ENCODE results near the gene OR12D2. TPM values are rescaled to one million over a fixed set of nuclear protein-coding genes. Genes with fewer than 3 reads are reported as not detected.
"Not testable (repeated sequence)": the region's sequence is repeated elsewhere in the genome, so short reads cannot be mapped to it uniquely, and the experiment has no call there.

OR12D2 gene
- total and polyA plus RNA-seq, 2 of the 13 experiments (the other 11 are each of a cell fraction or from before 2014, with no cell fraction given) = 0.26 TPM; not detected in 1

- TF ChIP-seq HOMEZ (CRISPR knock-in tag; IDR thresholded peaks at IDR 0.05; ENCODE audit: low read depth) (no peak), PRMT3 (CRISPR knock-in tag; IDR thresholded peaks at IDR 0.05; ENCODE audit: borderline replicate concordance, low read depth) (no peak), ZNF691 (CRISPR knock-in tag; IDR thresholded peaks at IDR 0.05; ENCODE audit: borderline replicate concordance, low read depth) (no peak), ZNF816 (CRISPR knock-in tag; IDR thresholded peaks at IDR 0.05; ENCODE audit: borderline replicate concordance) (no peak)
Measured at GRCh38 chr6:29395331-29395730, at the start of gene OR12D2 (continued).

- H3K9ac ChIP-seq (ENCODE audit: insufficient read depth, low read depth, low read length); BruUV-seq (replicated peaks); H3K4me3 ChIP-seq (replicated peaks in 1 of 3; ENCODE audit: insufficient read depth in 1 of 3, low read depth in 2 of 3, low read length in 3 of 3); H3K79me2 ChIP-seq (ENCODE audit: insufficient read depth, low read length); H3K9me3 ChIP-seq (ENCODE audit: low read length); H3K27me3 ChIP-seq (ENCODE audit: control insufficient read depth in 1 of 2, insufficient read depth in 2 of 2, low read length in 2 of 2); FAIRE-seq; ATAC-seq; H3K4me2 ChIP-seq (ENCODE audit: low read depth, low read length); in situ Hi-C loops (cut with HindIII; ENCODE audit: extremely low pct_ligation_motif_present, low pct_unique_long_range_greater_than_20kb); H3K4me1 ChIP-seq (ENCODE audit: insufficient read depth, low read length); intact Hi-C loops (cut with micrococcal nuclease; ENCODE audit: unreplicated experiment); H3K27ac ChIP-seq (ENCODE audit: extremely low read length, insufficient read depth, low read length); CTCF ChIA-PET (ENCODE audit: low intra/inter-chr PET ratio, low total read pairs); H2AFZ ChIP-seq (ENCODE audit: low read length); POLR2A ChIA-PET; H3K36me3 ChIP-seq (replicated peaks in 1 of 2; ENCODE audit: control insufficient read depth in 1 of 2, insufficient read depth in 2 of 2, low read length in 2 of 2); H4K20me1 ChIP-seq (ENCODE audit: insufficient read depth, low read length); DNase-seq (ENCODE audit: low spot score): not testable (repeated sequence)
- 54% methylated on average over 3 of the region's 3 CpGs for WGBS (ENCODE audit: low lambda C conversion rate)
Measured at GRCh38 chr6:29349348-29349747, 46.1 kb upstream of the OR12D2 start.

- CTCF ChIA-PET (ENCODE audit: low intra/inter-chr PET ratio, low total read pairs) = no interaction called here
- Histone ChIP-seq H2AFZ (ENCODE audit: low read length) (no peak overlapping the region), H3K27ac (ENCODE audit: extremely low read length, insufficient read depth, low read length) (no peak overlapping the region), H4K20me1 (ENCODE audit: insufficient read depth, low read length) (no peaks in the 10 kb centered on the region), H3K4me3 (replicated peaks in 1 of 3; ENCODE audit: insufficient read depth in 1 of 3, low read depth in 2 of 3, low read length in 3 of 3) (no peak overlapping the region), H3K36me3 (replicated peaks in 1 of 2; ENCODE audit: control insufficient read depth in 1 of 2, insufficient read depth in 2 of 2, low read length in 2 of 2) (no peaks in the 10 kb centered on the region), H3K9me3 (ENCODE audit: low read length) (no peaks in the 10 kb centered on the region), H3K27me3 (ENCODE audit: control insufficient read depth in 1 of 2, insufficient read depth in 2 of 2, low read length in 2 of 2) (no peaks in the 10 kb centered on the region), H3K4me2 (ENCODE audit: low read depth, low read length) (no peak overlapping the region), H3K4me1 (ENCODE audit: insufficient read depth, low read length) (no peaks in the 10 kb centered on the region), H3K9ac (ENCODE audit: insufficient read depth, low read depth, low read length) (no peak overlapping the region), H3K79me2 (ENCODE audit: insufficient read depth, low read length) (no peaks in the 10 kb centered on the region)
- in situ Hi-C loops (cut with HindIII; ENCODE audit: extremely low pct_ligation_motif_present, low pct_unique_long_range_greater_than_20kb) = no loop called here
- DNase-seq (ENCODE audit: low spot score) (no peak), ATAC-seq (no peak), FAIRE-seq (no peak)
- BruUV-seq (replicated peaks) = no TSS peak
- intact Hi-C loops (cut with micrococcal nuclease; ENCODE audit: unreplicated experiment) = no loop called here
- POLR2A ChIA-PET = no interaction called here
- TF ChIP-seq, protein P1, sequence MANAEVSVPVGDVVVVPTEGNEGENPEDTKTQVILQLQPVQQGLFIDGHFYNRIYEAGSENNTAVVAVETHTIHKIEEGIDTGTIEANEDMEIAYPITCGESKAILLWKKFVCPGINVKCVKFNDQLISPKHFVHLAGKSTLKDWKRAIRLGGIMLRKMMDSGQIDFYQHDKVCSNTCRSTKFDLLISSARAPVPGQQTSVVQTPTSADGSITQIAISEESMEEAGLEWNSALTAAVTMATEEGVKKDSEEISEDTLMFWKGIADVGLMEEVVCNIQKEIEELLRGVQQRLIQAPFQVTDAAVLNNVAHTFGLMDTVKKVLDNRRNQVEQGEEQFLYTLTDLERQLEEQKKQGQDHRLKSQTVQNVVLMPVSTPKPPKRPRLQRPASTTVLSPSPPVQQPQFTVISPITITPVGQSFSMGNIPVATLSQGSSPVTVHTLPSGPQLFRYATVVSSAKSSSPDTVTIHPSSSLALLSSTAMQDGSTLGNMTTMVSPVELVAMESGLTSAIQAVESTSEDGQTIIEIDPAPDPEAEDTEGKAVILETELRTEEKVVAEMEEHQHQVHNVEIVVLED (CRISPR knock-in tag; IDR thresholded peaks at IDR 0.05; ENCODE audit: borderline replicate concordance) = no peak
- TF ChIP-seq ZNF704 (CRISPR knock-in tag; IDR thresholded peaks at IDR 0.05; ENCODE audit: borderline replicate concordance) (no peak), MAFF (IDR thresholded peaks at IDR 0.05; ENCODE audit: low read depth, low read length) (peak; percentile 68), HOMEZ (CRISPR knock-in tag; IDR thresholded peaks at IDR 0.05; ENCODE audit: low read depth) (no peak), ELF3 (CRISPR knock-in tag; IDR thresholded peaks at IDR 0.05) (no peak), DPF2 (CRISPR knock-in tag; IDR thresholded peaks at IDR 0.05; ENCODE audit: borderline replicate concordance, low read depth) (no peak)
Measured at GRCh38 chr6:29354980-29355379, 40.5 kb upstream of the OR12D2 start.
